Erythroblast (primary cell): Measurements from ENCODE around the gene PRL.

Source experiments
- GATA1 ChIP-seq: IDR thresholded peaks from 2 replicates; pipeline ENCODE4 v1.6.1; 2011; ENCODE audit warnings: low read depth, mild to moderate bottlenecking, control low read depth, low read length, moderate library complexity
- POLR2A ChIP-seq: IDR thresholded peaks from 2 replicates; pipeline ENCODE4 v1.6.1; 2011; ENCODE audit warnings: mild to moderate bottlenecking, low read length

DNA sequence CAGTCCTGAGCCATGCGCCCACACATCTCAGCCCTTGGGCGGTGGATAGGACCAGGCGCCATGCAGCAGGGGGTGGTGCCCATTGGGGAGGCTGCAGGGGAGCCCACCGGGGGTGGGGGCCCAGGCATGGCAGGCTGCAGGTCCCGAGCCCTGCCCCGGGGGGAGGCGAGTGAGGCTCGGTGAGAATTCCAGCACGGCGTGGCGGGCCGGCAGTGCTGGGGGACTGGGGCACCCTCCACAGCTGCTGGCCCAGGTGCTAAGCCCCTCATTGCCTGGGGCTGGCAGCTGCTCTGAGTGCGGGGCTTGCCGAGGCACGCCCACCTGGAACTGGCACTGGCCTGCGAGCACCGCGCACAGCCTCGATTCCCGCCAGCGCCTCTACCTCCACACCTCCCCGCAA is 21.6 kb upstream of the PRL start:
- TF ChIP-seq POLR2A = no peak
- no peak for TF ChIP-seq GATA1
